Effector CD8-positive, alpha-beta T cell (primary cell): ENCODE data around the gene RABGGTA.
"Not testable (repeated sequence)": the region's sequence is repeated elsewhere in the genome, so short reads cannot be mapped to it uniquely, and the experiment has no call there.

ENCODE experiments used
- DNase-seq: peaks from one replicate; lab custom pipeline; 2025; lab: John Stamatoyannopoulos, UW

RABGGTA gene

DNA sequence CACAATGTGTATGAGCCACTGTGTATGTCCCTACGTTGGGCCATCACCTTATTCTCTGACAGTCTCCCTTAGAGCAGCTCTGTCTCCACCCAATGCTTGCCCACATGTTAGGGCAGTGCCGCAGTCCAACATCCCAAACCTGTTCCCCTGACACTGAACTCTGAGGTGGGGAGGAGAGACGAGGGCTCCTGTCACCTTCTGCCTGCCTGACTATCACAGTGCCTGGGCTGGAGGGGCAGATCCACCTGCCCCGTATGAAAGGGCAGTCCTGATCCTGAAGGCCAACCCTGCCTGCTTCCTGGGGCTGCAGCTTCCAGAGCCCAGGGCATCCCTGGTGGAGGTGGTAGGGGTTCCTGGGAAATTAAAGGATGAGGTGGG, 10.6 kb downstream of the RABGGTA start:
- DNase-seq: no peak

DNA sequence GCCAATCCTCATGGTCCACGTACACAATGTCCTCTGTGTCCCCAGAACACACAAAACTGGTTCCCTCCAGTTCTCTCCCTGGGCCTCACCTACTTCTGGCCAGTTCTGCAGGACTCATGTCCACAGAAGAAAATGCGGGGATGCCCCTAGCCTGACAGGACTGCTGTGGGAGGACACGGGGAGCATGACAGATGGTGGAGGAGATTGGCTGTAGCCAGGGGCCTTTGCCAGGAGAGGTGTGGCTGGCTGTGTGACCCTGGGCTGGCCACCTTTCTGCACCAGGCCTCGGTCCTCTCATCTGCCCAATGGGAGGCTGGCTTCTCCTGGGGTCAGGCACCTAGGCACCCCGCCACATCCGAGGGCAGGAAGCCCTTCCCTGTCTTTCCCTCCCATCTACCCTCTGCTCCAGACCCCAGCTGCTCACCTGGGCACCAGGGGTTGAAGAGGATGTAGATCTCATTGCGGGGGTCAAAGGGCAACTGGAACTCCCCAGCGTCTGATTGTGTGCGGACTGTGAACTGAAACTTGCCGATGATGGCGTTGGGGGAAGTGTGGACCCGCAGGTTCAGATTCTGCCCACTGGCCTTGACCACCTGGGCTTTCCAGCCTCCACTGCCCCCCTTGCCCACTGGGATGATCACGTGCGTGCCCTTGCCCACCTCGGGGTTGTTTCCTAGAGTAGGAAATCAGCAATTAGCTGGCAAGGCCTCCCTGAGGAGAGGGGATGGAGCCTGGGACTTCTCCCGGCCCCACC, 11.2 kb downstream of the RABGGTA start:
- no peak for DNase-seq

DNA sequence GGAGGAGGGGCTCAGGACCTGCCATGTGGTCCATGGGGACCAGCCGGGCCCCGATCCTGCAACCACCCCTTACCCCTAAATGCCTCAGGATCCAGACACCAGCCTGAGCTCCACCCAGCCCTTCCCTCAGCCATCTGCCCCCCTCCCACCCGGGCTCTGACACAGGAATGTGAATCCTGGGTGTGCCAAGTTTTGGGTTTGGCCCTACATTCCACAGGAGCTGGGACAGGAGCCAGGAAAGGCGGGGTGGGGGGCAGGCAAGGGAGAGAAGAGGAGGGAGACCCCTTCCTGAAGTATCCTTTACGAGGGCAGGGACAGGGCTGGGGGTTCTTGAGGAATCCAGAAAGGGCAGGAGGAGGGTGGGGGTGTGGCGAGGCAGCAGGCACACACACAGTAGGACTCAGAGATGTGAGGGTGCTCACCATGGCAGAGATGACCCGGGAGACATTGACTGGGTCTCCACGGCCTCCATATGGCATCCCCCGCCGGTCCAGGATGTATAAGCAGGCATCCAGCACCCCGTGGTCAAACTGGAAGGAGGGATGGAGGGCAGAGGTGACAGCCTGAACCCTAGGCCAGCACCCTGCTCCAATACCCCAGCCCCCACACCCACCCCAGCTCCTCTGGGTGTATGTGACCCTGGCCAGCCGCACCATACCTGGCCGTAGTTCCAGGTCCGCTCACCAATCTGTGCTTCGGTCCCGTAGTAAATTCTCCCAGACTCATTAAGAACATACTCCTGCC, 11.9 kb downstream of the RABGGTA start:
- no peak for DNase-seq

DNA sequence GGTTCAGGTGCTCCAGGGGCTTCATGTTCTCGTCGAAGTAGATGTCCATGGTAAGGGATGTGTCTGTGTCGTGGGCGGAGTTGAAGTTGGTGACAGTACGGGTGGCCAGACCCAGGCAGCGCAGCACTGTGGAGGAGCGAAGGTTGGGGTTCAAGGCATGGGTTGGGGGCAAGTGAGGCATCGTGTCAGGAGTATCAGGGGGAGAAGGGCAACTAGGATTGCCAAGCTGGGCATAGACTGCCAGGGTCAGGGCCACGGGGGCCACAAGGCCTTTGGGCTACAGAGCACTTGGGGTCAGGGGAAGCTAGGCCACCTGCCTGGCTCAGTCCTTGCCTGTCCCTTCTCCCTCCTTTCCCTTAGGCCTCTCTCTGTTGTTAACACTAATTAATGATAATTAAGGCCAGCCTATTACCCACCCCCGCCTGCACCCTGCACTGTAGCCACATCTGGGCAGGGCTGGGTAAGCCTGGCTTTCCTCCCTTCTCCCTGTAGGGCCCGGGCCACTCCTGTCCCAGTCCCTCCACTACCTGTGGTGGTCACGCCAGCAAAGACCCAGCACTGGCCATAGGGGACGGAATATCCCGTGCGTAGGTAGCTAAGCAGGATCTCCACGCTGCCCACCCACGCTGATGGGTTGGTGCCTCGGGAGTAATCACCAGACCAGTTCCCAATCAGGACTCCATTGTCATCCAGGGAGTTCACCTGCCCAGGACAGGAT, 12.7 kb downstream of the RABGGTA start:
- DNase-seq: no peak

DNA sequence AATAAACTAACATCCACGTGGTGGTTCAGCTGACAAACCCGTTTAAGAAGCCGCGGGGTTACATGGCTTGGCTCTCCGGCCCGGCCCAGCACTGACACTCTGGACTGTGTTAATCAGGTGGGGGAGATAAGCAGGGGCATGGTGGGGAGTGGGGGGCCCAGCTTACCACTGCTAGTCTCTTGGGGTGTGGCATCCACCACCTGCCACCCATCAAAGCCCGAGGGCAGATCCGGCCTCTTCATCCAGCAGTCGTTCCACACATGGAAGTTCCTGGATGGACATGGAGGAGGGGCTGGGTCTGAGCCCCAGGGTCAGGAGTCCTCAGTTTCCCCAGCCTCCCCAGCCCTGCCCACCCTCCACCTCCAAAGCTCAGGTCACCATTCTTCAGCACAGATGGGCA, 13.3 kb downstream of the RABGGTA start:
- no peak for DNase-seq

DNA sequence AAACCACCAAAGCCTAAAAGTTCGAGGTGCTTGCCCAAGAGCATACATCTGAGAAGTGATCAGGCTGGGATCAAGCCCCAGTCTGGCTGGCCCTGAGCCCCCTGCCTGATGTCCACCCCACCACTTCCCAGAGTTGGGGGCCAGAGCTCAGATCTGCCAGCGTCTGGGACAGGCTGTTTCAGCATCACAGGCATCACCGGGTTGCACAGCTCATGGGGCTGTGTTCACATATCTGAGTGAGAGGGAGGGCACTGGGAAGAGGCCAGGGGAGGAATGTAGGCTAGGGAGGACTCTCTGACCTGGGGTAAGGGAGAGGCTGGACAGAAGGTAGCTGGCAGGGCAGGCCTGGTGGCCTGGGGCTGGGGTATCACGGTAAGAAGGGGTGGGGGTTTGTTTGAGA, 14.4 kb downstream of the RABGGTA start:
- no peak for DNase-seq

DNA sequence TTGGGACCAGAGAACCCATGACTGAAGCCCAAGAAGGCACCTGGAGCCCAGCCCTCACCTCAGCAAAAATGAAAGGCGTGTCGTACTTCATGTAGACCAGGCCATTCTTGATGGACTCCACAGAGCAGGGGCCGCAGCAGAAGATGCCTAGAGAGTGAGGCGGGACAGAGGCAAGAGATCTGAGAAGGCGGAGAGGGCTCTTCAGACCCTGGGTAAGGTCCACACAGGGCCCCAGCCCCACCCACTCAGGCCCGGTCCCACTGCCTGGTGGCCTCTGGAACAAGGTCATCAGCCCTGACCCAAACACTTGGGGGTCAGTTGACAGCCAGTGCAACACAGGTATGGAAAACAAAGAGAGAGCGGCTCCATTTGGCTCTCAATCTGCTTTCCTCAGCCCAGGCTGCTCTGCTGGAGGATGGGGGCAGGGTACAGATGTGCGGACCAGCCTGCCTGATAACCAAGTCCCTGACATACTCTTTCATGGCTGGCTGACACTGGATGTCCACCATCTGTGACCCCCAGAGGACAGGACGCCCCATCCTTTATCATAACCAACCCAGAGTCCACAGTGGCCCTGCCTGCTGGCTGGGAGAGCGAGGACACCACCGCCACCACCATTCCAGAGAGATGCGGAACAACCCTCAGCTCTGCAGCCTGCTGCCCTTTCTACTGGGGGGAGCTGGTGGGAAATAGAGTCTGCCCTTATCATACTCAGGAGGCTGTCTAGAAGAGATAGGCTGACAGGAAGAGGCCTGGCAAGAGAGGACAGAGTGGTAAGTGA, 15.3 kb downstream of the RABGGTA start:
- no peak for DNase-seq

DNA sequence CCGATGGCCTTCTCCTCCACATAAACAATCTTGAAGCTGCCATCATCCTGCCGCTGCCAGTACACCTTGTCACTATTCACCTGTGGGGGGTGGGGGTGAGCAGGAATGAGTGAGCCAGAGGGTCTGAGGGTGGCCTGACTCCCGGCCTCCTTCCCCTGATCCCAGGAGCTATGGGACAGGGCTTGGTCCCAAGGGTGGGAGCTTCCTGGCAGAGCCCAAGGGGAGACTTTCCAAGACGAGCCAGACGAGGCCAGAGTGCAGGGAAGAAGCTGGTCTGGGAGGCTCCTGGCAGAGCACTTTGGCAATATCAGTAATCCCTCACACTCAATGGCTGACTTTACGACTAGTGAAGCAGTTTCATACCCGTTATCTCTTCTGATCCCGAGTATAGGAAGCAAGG, 16.0 kb downstream of the RABGGTA start:
- DNase-seq: no peak

DNA sequence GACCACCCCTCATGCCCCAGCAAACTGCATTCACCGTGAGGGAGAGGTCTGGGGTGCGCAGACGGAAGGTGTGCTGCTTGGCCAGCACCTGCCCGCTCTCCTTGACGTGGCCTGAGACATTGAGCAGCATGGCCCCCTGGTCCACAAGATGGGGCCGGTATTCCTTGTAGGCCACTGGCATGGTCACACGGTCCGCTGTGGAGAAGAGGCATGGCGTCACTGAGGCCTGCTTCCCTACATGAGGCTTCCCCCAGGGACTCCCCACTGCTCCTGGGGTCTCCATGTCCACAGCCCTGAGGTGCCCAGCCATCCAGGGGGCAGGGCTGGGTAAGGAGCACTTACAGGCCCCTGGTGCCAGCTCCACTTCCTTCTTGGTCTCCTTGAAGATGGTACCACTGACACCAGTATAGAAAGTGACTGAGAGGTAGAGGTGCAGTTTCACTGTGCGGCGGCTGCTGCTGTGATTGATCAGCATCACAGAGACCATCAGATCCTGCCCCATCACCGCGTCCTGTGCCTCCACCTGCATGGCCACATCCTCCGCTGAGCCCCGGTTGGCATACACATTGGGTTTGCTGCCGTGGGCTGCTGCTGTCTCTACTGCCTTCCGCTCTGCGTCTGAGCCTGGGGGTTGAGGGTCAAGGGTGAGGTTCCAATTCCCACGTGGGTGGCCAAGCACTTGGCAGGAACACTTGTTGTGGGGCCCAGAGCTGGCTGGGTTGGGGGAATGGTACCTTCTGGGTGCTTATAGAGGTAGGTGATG, 16.6 kb downstream of the RABGGTA start:
- no peak for DNase-seq

DNA sequence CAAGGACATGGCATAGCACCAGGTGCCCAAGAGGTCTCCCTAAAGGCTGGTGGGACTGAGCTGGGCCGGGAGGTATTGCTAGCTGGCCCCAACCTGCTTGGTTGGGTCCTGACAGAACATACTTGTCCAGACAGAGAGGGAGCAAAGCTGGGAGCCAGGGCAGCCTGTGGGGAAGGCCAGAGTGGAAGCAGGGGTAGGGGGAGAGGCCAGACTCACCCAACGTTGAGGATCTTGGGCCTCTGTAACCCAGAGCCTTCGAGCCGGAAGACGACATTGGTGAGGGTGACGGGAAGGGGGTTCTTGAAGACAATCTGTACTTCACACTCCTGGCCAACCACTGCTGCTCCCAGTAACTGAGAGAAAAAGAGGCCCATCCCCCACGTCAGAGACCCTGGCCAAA, 17.5 kb downstream of the RABGGTA start:
- DNase-seq: no peak

DNA sequence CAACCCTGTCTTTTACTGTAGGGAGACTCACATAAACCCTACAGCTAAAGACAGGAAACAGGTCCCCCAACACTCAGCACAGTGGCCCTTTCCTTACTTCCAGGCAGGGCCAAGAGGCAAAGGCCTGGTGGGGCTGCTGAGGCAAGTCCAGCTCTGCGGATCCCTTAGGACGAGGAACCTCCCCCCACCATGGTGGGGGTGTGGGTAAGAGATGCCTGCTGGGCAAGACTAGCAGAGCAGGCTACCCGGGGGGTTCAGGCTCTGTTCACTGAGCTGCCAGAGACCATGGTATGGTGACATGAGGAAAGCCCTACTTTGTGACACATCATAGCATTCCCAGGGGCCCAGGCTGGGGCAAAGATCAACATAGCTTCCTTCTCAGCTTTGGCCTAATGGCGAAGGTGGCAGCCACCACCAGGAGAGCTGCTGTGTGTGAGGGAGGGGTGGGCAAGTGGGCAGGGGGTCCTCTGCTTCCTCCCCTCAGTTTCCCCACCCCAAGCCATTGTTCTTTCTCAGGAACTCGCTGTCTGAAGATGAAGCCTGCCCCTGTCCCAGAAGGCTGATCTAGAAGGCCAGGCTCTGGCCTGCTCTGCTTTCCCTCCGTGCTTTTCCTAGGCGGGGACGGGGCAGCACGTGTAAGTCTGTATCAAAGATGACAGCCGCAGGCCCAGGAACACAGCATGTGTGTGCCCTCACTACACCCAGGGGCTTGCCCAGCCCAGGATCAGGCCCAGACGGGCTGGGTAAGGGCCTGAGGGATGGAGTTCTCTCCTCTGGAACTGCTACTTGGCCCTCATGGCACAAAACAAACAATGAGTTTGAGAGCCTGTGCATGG, 18.9 kb downstream of the RABGGTA start:
- no peak for DNase-seq

DNA sequence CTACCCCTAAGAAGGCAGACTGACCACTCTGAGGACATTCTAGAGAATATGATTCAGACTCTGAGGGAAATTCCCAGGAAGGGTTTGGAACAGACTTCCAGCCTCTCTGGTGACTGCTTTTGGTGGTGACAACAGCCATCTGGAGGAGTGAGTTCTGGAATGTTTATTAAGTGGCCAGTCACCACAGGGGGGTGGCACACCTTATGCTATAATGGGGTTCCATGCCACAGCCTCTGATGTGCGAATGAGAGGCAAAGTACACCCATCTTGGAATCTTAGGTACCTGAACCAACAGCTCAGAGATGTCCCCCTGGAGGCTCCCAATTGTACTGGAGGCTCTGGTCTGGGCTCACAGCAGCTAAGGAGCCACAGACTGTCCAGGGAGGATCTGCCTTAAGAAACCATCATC, 19.5 kb downstream of the RABGGTA start:
- DNase-seq: no peak

DNA sequence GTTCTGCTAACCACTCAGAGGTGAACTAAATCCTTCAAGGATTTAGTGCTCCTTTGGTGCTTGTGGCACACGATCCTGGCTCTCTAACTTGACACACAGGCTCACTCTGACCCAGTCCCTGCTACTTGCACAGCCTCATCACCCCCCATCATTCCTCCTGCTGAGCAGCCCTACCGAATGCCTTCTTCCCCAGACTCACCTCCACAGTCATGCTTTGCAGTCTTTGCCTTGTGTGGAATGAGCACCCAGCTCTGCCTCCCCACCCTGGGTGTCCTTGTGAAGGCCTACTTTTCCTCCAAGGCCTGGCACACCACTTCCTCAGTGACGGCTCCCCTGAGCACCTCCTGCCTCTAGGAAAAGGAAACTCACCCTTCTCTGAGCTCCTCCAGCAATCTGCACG, 21.0 kb downstream of the RABGGTA start:
- DNase-seq: no peak

DNA sequence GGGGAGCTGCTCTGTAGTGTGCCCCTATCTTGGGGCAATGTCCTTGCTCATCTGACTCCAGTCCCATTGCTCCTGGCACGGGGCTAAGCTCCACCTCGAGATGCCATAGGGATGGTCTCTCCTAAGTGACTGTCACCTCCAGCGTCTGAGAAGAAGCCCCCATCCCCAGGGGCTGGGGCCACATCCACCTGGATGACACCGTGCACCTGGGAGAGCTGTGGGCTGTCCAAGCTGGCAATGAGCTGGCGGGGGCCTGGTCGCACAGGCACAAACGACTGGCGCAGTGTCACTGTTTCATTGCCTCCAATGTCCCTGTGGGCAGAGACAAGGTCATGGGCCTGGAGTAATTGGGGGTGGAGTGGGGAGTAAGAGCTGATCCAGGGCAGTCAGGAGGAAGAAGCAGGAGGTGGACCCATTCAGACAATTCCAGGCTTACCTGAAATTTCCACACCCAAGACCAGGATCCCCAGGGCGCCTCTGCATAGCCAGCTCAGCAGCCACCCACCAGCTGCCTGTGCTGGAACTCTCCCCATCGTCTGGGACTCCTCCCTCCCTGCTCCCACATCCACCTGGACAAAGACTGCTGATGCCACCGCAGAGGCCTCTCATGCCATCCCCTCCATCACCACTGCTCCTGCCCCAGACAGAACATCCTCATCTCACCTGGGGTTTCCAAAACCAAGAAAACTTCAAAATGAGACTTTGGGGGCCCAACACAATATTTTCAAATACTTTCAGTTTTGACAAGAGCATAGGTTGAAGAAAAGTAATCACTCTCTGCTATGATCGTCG, 22.0 kb downstream of the RABGGTA start:
- DNase-seq: no peak

DNA sequence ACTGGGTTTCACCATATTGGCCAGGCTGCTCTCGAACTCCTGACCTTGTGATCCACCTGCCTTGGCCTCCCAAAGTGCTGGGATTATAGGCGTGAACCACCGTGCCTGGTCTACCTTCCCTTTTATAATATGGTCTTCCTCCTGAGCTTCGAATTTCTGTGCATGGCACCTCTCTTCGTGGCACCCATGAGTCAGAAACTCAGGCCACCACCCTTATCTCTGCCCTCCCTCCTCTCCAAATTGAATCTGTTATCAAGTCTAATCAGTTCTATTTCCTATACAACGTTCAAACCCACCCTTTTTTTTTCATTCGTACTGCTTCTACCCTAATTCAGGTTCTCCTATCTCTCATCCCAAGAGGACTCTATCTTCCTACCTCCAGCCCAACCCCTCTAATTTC, 24.0 kb downstream of the RABGGTA start:
- no peak for DNase-seq

DNA sequence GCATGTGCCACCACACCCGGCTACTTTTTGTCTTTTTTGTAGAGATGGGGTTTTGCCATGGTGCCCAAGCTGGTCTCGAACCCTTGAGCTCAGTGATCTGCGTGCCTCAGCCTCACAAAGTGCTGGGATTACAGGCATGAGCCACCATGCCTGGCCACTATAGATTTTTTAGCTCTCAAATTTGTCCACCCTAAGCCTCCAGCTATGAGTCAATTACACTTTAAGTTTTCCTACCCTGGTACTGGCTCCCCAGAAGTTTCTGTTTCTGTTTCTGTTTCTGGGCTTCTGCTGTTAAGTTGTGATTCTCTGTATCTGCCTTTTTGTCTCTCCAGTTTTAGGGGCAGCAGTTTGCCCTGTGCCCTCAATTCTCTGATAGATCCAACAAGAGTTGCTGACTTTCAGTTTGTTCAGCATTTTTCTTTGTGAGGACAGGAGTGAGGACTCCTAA, 24.6 kb downstream of the RABGGTA start:
- no peak for DNase-seq

DNA sequence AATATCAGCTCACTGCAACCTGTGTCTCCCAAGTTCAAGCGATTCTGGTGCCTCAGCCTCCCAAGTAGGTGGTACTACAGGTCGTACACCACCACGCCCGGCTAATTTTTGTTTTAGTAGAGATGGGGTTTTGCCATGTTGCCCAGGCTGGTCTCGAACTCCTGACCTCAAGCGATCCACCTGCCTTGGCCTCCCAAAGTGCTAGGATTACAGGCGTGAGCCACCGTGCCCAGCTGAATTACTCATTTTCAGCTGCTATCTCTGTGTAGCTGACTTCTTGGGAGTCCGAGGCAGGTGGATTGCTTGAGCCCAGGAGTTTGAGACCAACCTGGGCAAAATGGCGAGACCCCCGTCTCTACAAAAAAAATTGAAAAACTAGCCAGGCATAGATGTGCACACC, 26.0 kb downstream of the RABGGTA start:
- DNase-seq: not testable (repeated sequence)

DNA sequence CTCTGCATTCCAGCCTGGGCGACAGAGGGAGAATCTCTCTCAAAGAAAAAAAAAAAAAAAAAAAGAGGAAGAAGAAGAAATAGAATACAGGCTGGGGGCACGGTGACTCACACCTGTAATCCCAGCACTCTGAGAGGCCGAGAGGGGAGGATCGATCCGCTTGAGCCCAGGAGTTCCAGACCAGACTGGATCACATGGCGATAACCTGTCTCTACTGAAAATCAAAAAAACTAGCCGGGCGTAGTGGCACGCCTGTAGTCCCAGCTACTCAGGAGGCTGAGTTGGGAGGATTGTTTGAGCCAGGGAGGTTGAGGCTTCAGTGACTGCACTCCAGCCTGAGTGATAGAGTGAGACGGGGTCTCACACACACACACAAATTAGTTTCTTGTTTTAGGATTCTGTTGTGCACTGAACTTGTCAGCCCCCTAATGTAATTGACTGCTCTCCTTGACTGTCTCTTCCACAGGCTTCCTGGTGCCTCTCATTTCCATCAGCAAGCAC, 28.0 kb downstream of the RABGGTA start:
- no peak for DNase-seq

DNA sequence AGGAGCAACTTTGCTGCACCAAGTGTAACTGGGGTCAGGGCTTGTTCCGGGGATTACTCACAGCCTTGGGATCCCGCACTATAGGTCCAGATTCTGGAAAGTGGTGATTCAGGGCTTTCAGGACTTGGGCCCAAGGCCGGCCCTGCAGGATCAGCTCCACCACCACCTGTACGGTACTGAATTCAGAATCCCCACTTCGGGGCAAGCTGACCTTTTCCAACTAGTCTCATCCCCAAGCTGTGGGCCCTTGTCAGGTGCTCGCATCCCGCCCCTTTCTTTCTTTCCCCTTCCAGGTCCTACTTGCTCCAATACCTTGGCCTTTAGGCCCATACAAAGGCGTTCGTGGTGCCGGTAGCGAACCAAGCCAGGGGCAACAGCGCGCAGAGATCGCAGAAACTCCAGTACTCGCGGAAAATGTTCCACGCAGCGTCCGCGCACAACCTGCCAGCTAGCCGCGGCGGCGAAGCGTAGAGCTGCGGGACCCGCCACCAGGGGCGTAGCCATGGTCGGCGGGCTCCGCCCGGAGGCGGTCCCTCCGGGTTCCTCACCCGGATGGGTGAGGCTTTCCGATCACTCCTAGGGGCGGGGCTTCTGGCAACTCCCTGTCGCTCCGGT, 29.5 kb downstream of the RABGGTA start:
- DNase-seq: peak; percentile 89
